ENCODE data around the gene FHDC1. TPM values are rescaled to one million over a fixed set of nuclear protein-coding genes. Genes with fewer than 3 reads are reported as not detected.
"Not testable (repeated sequence)": the region's sequence is repeated elsewhere in the genome, so short reads cannot be mapped to it uniquely, and the experiment has no call there.

The FHDC1 gene, protein sequence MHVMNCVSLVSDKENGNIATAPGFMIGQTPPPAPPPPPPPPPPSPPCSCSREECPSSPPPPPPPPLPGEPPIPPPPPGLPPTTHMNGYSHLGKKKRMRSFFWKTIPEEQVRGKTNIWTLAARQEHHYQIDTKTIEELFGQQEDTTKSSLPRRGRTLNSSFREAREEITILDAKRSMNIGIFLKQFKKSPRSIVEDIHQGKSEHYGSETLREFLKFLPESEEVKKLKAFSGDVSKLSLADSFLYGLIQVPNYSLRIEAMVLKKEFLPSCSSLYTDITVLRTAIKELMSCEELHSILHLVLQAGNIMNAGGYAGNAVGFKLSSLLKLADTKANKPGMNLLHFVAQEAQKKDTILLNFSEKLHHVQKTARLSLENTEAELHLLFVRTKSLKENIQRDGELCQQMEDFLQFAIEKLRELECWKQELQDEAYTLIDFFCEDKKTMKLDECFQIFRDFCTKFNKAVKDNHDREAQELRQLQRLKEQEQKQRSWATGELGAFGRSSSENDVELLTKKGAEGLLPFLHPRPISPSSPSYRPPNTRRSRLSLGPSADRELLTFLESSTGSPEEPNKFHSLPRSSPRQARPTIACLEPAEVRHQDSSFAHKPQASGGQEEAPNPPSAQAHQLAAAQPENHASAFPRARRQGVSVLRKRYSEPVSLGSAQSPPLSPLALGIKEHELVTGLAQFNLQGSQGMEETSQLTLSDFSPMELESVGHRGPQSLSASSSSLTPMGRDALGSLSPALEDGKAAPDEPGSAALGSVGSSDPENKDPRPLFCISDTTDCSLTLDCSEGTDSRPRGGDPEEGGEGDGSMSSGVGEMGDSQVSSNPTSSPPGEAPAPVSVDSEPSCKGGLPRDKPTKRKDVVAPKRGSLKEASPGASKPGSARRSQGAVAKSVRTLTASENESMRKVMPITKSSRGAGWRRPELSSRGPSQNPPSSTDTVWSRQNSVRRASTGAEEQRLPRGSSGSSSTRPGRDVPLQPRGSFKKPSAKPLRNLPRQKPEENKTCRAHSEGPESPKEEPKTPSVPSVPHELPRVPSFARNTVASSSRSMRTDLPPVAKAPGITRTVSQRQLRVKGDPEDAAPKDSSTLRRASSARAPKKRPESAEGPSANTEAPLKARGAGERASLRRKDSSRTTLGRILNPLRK
- 3.7 TPM for total RNA-seq

DNA sequence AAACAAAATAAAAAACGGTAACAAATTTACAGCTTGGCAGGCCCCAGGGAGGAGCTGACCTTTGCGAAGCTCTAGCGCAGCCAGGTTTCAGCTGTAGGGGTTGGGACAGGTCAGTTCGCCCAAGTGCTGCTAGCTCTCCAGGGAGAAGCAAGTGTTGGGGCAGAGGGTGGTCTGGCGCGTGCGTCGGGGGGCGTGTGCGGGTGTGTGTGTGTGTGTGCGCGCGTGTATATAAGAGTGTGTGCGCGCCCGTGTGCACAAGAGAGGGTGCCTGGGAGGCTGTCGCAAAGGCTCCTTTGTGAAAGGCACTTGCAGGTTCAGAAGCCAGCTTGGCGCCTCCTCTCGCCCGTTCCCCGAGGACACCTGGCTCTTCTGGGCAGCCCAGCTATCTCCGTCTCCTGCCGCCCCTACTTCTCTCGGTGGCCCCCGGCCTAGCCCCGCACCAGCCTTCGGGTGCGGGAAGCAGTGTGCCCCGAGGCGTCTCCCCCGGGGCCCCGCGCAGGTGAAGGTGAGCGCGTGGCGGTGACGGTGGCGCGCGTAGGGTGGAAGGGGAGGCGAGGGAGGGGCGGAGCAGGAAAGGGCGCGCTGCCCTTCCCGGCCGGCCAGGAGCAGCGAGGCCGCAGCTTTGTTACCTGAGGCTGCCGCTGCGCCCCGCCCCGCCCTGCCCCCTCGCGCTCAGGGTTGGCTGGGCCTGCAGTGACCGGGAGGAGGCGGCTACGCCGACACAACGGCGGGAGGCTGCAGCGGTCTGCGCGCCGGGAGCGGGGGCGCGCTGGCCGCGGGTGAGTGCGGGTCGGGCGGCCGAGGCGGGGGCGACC lies at the start of gene FHDC1:
FHDC1 (plus strand) TSS at position 693 of the 815 bp plus-strand sequence. CDS start 6,735 bp downstream, outside the sequence.
- H3K27me3 ChIP-seq (ENCODE audit: control insufficient read depth in 3 of 3, insufficient read depth in 3 of 3, low read length in 3 of 3), result peaks cover 26 to 52% (median 45%) of the 10 kb centered on the region in 3 donors

DNA sequence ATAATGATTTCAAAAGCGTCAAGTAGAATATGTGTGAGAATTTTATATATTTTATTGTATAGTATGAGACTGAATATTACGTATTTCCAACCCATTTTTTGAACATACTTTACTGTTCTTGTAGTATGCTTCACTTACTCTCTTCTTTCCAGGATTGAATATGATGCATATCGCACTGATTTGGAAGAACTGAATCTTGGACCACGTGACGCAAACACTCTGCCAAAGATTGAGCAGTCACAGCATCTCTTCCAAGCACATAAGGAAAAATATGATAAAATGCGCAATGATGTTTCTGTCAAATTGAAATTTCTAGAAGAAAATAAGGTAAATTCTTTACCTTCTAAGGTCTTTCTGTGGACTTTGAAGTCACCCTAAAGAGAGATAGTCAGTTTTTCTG lies 48.1 kb upstream of the FHDC1 start:
- H3K27ac ChIP-seq (ENCODE audit: low read depth, low read length), result no peak overlapping the region
- H3K27me3 ChIP-seq (ENCODE audit: control insufficient read depth in 3 of 3, insufficient read depth in 3 of 3, low read length in 3 of 3), result no peaks in the 10 kb centered on the region
- H3K4me1 ChIP-seq (ENCODE audit: control insufficient read depth in 3 of 3, insufficient read depth in 3 of 3, low read length in 3 of 3), result no peaks in the 10 kb centered on the region
- H3K9me3 ChIP-seq (ENCODE audit: control insufficient read depth in 3 of 3, low read length in 3 of 3), result no peaks in the 10 kb centered on the region
- no peak overlapping the region for H3K9ac ChIP-seq (ENCODE audit: low read depth in 1 of 3, low read length in 3 of 3)
- peaks cover 4 to 12% (median 10%) of the 10 kb centered on the region in 3 donors for H3K36me3 ChIP-seq (ENCODE audit: control insufficient read depth in 3 of 3, insufficient read depth in 3 of 3, low read length in 3 of 3)
- H3K4me3 ChIP-seq (ENCODE audit: low read length in 3 of 3), result no peak overlapping the region

More for the DNA sequence above, at the start of gene FHDC1:
- H3K4me1 ChIP-seq (ENCODE audit: control insufficient read depth in 3 of 3, insufficient read depth in 3 of 3, low read length in 3 of 3), result peaks cover 11 to 16% (median 15%) of the 10 kb centered on the region in 3 donors
- no peaks in the 10 kb centered on the region for H3K9me3 ChIP-seq (ENCODE audit: control insufficient read depth in 3 of 3, low read length in 3 of 3)
- no peaks in the 10 kb centered on the region for H3K36me3 ChIP-seq (ENCODE audit: control insufficient read depth in 3 of 3, insufficient read depth in 3 of 3, low read length in 3 of 3)
- H3K27ac ChIP-seq (ENCODE audit: low read depth, low read length), result no peak within 1 kb of the TSS
- peak within 1 kb of the TSS; percentile 63 to 77 (median 72) for H3K4me3 ChIP-seq (ENCODE audit: low read length in 3 of 3)
- peak within 1 kb of the TSS in 2 of 3 donors; percentile 45 to 50 for H3K9ac ChIP-seq (ENCODE audit: low read depth in 1 of 3, low read length in 3 of 3)

DNA sequence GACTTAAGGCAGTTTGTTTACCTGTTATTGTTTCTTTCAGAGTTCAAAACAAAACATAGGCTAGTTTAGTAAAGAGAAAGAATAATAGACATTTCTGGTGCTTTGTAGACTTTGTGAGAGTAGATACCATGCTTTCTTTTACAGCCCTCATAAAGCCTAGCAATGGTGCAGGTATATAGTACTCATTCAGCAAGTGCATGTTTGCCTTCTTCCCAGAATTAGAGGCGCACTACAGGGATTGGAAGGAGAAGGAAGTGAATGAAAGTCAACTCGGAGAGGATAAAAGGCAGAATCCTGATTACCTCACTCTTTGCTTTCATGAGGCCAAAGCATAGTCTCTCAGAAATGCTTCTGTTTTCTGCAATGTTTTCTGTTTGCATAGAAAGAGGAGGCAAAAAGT lies 43.1 kb upstream of the FHDC1 start:
- H3K27ac ChIP-seq (ENCODE audit: low read depth, low read length), result no peak overlapping the region
- H3K4me1 ChIP-seq (ENCODE audit: control insufficient read depth in 3 of 3, insufficient read depth in 3 of 3, low read length in 3 of 3), result no peaks in the 10 kb centered on the region
- H3K27me3 ChIP-seq (ENCODE audit: control insufficient read depth in 3 of 3, insufficient read depth in 3 of 3, low read length in 3 of 3), result no peaks in the 10 kb centered on the region
- peaks cover 2 to 7% (median 3%) of the 10 kb centered on the region in 3 donors for H3K36me3 ChIP-seq (ENCODE audit: control insufficient read depth in 3 of 3, insufficient read depth in 3 of 3, low read length in 3 of 3)
- H3K9me3 ChIP-seq (ENCODE audit: control insufficient read depth in 3 of 3, low read length in 3 of 3), result no peaks in the 10 kb centered on the region
- H3K4me3 ChIP-seq (ENCODE audit: low read length in 3 of 3), result no peak overlapping the region
- no peak overlapping the region for H3K9ac ChIP-seq (ENCODE audit: low read depth in 1 of 3, low read length in 3 of 3)

DNA sequence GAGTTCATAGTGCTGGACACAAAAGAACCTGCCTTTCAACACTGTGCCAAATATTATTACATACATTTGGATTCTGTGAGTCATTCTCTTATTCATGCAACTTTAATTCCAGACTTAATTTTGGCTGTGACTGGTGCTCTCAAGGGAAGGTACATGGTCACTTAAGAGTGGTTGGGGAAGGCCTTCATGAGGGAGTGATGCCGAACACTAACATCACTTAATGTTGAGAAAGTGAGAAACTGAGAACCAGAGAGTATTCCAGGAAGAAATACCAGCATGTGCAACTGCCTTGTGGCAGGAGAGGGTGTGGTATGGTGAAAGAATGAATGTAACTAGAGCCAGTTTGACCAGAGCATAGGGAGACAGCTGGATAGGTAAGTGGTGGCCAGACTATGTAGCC lies 41.5 kb upstream of the FHDC1 start:
- H3K27me3 ChIP-seq (ENCODE audit: control insufficient read depth in 3 of 3, insufficient read depth in 3 of 3, low read length in 3 of 3), result no peaks in the 10 kb centered on the region
- H3K36me3 ChIP-seq (ENCODE audit: control insufficient read depth in 3 of 3, insufficient read depth in 3 of 3, low read length in 3 of 3), result peaks cover 0 to 4% (median 3%) of the 10 kb centered on the region in 3 donors
- no peak overlapping the region for H3K27ac ChIP-seq (ENCODE audit: low read depth, low read length)

DNA sequence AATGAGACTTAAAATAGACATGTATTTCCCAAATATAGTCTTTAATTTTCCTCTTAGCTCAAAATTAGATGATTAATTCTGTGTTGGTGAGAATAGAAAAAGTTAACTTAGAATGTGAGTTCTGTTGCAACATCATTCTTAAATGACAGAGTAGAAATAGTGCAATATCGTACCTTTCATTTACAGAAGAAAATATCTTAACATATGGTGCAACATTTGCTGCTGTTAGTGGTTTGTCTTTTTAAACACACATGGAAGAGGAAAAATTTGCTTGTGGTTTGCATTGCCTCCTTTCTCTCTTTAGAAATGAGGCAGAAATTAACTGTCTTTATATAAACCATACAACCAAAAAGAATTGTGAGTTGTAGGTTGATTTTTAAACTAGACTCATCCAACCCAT lies 39.3 kb upstream of the FHDC1 start:
- H3K9me3 ChIP-seq (ENCODE audit: control insufficient read depth in 3 of 3, low read length in 3 of 3), result no peaks in the 10 kb centered on the region
- H3K4me3 ChIP-seq (ENCODE audit: low read length in 3 of 3), result no peak overlapping the region
- H3K36me3 ChIP-seq (ENCODE audit: control insufficient read depth in 3 of 3, insufficient read depth in 3 of 3, low read length in 3 of 3), result peaks cover 0 to 4% (median 3%) of the 10 kb centered on the region in 3 donors
- no peaks in the 10 kb centered on the region for H3K4me1 ChIP-seq (ENCODE audit: control insufficient read depth in 3 of 3, insufficient read depth in 3 of 3, low read length in 3 of 3)
- H3K27ac ChIP-seq (ENCODE audit: low read depth, low read length), result no peak overlapping the region
- H3K27me3 ChIP-seq (ENCODE audit: control insufficient read depth in 3 of 3, insufficient read depth in 3 of 3, low read length in 3 of 3), result no peaks in the 10 kb centered on the region
- no peak overlapping the region for H3K9ac ChIP-seq (ENCODE audit: low read depth in 1 of 3, low read length in 3 of 3)

More for the DNA sequence above, 41.5 kb upstream of the FHDC1 start:
- no peak overlapping the region for H3K9ac ChIP-seq (ENCODE audit: low read depth in 1 of 3, low read length in 3 of 3)
- H3K4me1 ChIP-seq (ENCODE audit: control insufficient read depth in 3 of 3, insufficient read depth in 3 of 3, low read length in 3 of 3), result no peaks in the 10 kb centered on the region
- H3K9me3 ChIP-seq (ENCODE audit: control insufficient read depth in 3 of 3, low read length in 3 of 3), result no peaks in the 10 kb centered on the region
- no peak overlapping the region for H3K4me3 ChIP-seq (ENCODE audit: low read length in 3 of 3)

DNA sequence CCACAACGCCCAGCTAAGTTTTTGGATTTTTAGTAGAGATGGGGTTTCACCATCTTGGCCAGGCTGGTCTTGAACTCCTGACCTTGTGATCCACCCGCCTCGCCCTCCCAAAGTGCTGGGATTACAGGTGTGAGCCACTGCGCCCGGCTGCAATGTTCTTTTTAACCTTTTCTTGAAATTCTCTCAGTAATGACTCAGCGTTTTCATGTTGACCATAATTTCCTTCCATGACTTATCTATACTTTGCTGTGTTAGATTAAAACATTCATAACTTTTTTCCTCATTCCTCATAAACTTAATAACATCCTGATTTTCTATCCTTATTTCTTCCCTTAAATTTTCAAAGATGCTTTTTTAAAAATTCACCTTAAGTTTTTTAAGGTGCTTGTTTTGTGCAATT lies 38.0 kb upstream of the FHDC1 start:
- H3K4me1 ChIP-seq (ENCODE audit: control insufficient read depth in 3 of 3, insufficient read depth in 3 of 3, low read length in 3 of 3); H3K27me3 ChIP-seq (ENCODE audit: control insufficient read depth in 3 of 3, insufficient read depth in 3 of 3, low read length in 3 of 3); H3K4me3 ChIP-seq (ENCODE audit: low read length in 3 of 3); H3K9ac ChIP-seq (ENCODE audit: low read depth in 1 of 3, low read length in 3 of 3); H3K36me3 ChIP-seq (ENCODE audit: control insufficient read depth in 3 of 3, insufficient read depth in 3 of 3, low read length in 3 of 3); H3K27ac ChIP-seq (ENCODE audit: low read depth, low read length); H3K9me3 ChIP-seq (ENCODE audit: control insufficient read depth in 3 of 3, low read length in 3 of 3): not testable (repeated sequence)

DNA sequence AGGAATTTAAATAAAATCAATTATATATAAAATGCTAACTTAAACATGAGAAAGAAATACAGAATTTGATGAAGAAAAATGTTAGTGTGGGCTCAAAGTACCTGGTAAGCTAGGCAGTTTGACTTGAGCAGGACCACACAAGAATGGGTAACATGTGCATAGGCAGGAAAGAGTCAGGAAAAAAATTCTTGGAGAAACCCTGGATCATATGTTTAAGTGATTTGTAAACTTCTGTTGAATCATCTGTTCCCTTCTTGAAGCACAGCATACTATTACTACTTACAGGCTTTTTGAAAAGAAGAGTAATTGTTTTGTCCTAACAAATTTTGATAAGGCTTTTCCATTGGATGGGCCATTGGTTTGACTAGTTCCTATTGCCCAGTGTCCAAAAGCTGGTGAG lies 37.5 kb upstream of the FHDC1 start:
- Histone ChIP-seq H3K4me1 (ENCODE audit: control insufficient read depth in 3 of 3, insufficient read depth in 3 of 3, low read length in 3 of 3) (no peaks in the 10 kb centered on the region), H3K9me3 (ENCODE audit: control insufficient read depth in 3 of 3, low read length in 3 of 3) (no peaks in the 10 kb centered on the region), H3K9ac (ENCODE audit: low read depth in 1 of 3, low read length in 3 of 3) (no peak overlapping the region), H3K27me3 (ENCODE audit: control insufficient read depth in 3 of 3, insufficient read depth in 3 of 3, low read length in 3 of 3) (no peaks in the 10 kb centered on the region), H3K36me3 (ENCODE audit: control insufficient read depth in 3 of 3, insufficient read depth in 3 of 3, low read length in 3 of 3) (no peaks in the 10 kb centered on the region), H3K27ac (ENCODE audit: low read depth, low read length) (no peak overlapping the region), H3K4me3 (ENCODE audit: low read length in 3 of 3) (no peak overlapping the region)

DNA sequence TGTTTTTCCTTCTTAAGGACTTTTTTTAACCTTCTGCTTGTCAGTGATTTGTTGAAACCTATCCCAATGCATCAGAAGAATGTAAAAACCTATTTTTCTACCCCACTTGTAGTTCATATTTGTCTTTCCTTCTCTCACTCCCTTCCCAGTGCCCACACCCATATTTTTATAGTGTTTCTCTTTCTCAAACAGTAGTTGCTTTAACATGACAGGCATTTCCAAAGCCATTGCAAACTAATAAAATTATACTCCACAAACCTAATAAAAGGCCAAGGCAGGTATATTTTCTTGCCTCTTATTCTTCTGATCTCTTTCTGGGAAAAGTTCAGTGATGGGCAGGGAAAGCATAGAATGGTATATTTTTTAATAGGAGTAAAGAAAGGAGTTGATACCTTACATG lies 35.7 kb upstream of the FHDC1 start:
- H3K27me3 ChIP-seq (ENCODE audit: control insufficient read depth in 3 of 3, insufficient read depth in 3 of 3, low read length in 3 of 3), result no peaks in the 10 kb centered on the region
- no peak overlapping the region for H3K4me3 ChIP-seq (ENCODE audit: low read length in 3 of 3)
- no peak overlapping the region for H3K27ac ChIP-seq (ENCODE audit: low read depth, low read length)
- no peaks in the 10 kb centered on the region for H3K4me1 ChIP-seq (ENCODE audit: control insufficient read depth in 3 of 3, insufficient read depth in 3 of 3, low read length in 3 of 3)
- H3K9ac ChIP-seq (ENCODE audit: low read depth in 1 of 3, low read length in 3 of 3), result no peak overlapping the region
- no peaks in the 10 kb centered on the region for H3K36me3 ChIP-seq (ENCODE audit: control insufficient read depth in 3 of 3, insufficient read depth in 3 of 3, low read length in 3 of 3)
- H3K9me3 ChIP-seq (ENCODE audit: control insufficient read depth in 3 of 3, low read length in 3 of 3), result no peaks in the 10 kb centered on the region

DNA sequence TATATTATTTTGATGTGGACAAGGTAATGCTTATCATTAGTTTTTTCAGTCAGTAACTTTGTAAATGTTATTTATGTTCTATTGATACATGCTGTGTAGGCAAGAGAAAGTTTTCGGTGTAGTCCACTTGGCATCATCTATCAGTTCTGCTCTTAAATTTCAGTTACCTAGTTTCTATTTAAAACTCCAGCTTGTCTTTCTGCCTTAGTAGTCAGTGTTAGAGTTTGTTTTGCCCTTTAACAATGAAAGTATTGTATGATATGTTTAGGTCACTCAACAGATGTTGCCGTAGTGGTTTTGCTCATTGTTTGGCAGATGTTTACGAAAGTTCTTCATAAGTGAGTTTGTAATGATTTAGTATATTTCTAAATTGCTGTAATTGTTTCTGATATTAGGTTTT lies 34.9 kb upstream of the FHDC1 start:
- Histone ChIP-seq H3K9me3 (ENCODE audit: control insufficient read depth in 3 of 3, low read length in 3 of 3) (no peaks in the 10 kb centered on the region), H3K36me3 (ENCODE audit: control insufficient read depth in 3 of 3, insufficient read depth in 3 of 3, low read length in 3 of 3) (no peaks in the 10 kb centered on the region), H3K9ac (ENCODE audit: low read depth in 1 of 3, low read length in 3 of 3) (peak overlapping the region in 1 of 3 donors; percentile 63), H3K4me1 (ENCODE audit: control insufficient read depth in 3 of 3, insufficient read depth in 3 of 3, low read length in 3 of 3) (no peaks in the 10 kb centered on the region), H3K27me3 (ENCODE audit: control insufficient read depth in 3 of 3, insufficient read depth in 3 of 3, low read length in 3 of 3) (no peaks in the 10 kb centered on the region), H3K27ac (ENCODE audit: low read depth, low read length) (no peak overlapping the region), H3K4me3 (ENCODE audit: low read length in 3 of 3) (peak overlapping the region in 1 of 3 donors; percentile 46)
